Colonic mucosa (tissue), 4 donors: Measurements from ENCODE around the gene NYAP1. TPM values are rescaled to one million over a fixed set of nuclear protein-coding genes. Genes with fewer than 3 reads are reported as not detected.

Source experiments
- DNase-seq: peaks from one replicate; pipeline ENCODE4 v3.0.0-alpha.2; 2020
- H3K27ac ChIP-seq: fragments of 200-600 bp; one replicate; pipeline ENCODE4 v1.8.0; 2021
- H3K27me3 ChIP-seq: fragments of 200-600 bp; one replicate; pipeline ENCODE4 v1.8.0; 2021
- H3K36me3 ChIP-seq: fragments of 200-600 bp; one replicate; pipeline ENCODE4 v1.8.0; 2021
- H3K4me1 ChIP-seq: fragments of 200-600 bp; one replicate; pipeline ENCODE4 v1.8.0; 2021; ENCODE audit warnings: mild to moderate bottlenecking
- H3K4me3 ChIP-seq: fragments of 200-600 bp; one replicate; pipeline ENCODE4 v1.8.0; 2021
- H3K9ac ChIP-seq, 2 donors: one replicate each; pipeline ENCODE4 v1.7.0; 2013; ENCODE audit warnings: control low read depth in 2 of 2, low read depth in 2 of 2, low read length in 2 of 2
- H3K9me3 ChIP-seq: fragments of 200-600 bp; one replicate; pipeline ENCODE4 v1.8.0; 2021
- CTCF ChIP-seq: fragments of 200-600 bp; IDR thresholded peaks from one replicate; pipeline ENCODE4 v1.8.0; 2022; ENCODE audit warnings: antibody characterized with exemption, mild to moderate bottlenecking
- intact Hi-C: fragments of 100-400 bp; cut with DNase I; formaldehyde crosslinking; loops from one replicate; pipeline ENCODE4 v1.14.1; 2022
- total RNA-seq, 2 donors: library from RNA; stranded (reverse); fragmentation: NEBNext Ultra II Directional in 1 of 2; extraction: Animal tissue kit (Norgen Biotek cat#: 25700) in 1 of 2; gene quantifications; one replicate each; pipeline ENCODE4 v1.2.1, GENCODE V29; 2021
- donor health status: healthy.
- donor health status: DM: no; HTN: no; CAD: no.
- donor health status: DM: no; HTN: no; CAD: no.

NYAP1 gene
- total RNA-seq, 2 donors from 2014 or later: 0.44 to 0.69 TPM

DNA sequence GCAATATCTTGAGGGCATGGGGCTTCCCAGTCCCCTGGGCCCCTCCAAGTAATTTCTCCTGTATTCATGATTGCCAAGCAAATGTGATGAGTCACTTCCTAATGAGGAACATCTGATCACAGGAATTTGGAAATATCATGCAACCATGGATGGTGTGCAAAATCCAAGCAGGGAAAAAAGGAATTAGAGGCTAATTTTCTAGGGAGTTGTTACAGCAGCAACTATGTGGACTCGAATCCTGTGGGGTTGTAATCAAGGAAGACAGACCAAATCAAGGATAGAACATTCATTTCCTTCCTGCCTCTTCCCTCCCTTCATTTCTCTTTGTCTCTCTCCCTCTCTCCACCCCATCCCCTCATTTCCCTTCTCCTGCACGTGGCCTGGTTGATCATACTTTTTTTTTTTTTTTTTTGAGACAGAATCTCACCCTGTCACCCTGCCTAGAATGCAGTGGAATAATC lies 31.4 kb downstream of the NYAP1 start:
- Histone ChIP-seq H3K27me3 (no peaks in the 10 kb centered on the region), H3K4me3 (no peak overlapping the region), H3K9ac (no peak overlapping the region), H3K4me1 (no peaks in the 10 kb centered on the region), H3K27ac (no peak overlapping the region), H3K9me3 (no peaks in the 10 kb centered on the region), H3K36me3 (no peaks in the 10 kb centered on the region)
- TF ChIP-seq CTCF: no peak
- intact Hi-C loops: no loop called here
- DNase-seq: no peak

DNA sequence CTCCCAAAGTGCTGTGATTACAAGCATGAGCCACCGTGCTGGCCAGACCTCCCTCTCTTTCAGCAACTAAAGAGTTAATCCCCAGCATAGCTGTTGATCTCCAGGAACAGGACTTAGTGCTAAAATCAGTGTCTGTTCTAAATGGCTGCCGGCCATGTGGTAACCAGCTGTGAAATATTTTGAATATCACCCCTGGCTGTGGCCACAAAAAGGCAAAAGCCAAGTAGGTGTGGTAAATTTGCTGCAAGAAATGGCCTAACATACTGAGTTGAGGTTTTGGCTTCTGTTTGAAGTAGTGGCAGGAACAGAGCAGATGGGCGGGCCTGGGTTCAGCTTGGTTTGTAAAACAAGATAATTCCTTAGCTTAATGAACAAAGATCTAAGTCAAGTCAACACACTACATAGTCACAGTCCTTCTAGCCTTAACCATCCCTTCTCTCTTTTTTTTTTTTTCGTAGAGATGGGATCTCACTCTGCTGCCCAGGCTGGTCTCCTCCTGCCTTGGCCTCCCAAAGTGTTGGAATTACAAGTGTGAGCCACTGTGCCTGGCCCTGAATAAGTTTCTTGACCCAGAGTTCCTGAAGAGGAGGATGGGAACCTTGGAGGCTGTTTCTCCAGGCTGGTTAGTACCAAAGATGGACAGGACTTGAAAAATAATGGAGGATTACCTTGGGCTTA lies 32.5 kb downstream of the NYAP1 start:
- Histone ChIP-seq H3K9me3 (no peaks in the 10 kb centered on the region), H3K36me3 (no peaks in the 10 kb centered on the region), H3K4me3 (no peak overlapping the region), H3K27me3 (no peaks in the 10 kb centered on the region), H3K4me1 (no peaks in the 10 kb centered on the region), H3K9ac (no peak overlapping the region), H3K27ac (no peak overlapping the region)
- TF ChIP-seq CTCF: no peak
- intact Hi-C loops: no loop called here
- DNase-seq: no peak

- no peak overlapping the region for H3K27ac ChIP-seq
- intact Hi-C loops: no loop called here
- no peaks in the 10 kb centered on the region for H3K36me3 ChIP-seq
- no peaks in the 10 kb centered on the region for H3K4me1 ChIP-seq
- no peaks in the 10 kb centered on the region for H3K9me3 ChIP-seq
- no peak overlapping the region for H3K4me3 ChIP-seq
- no peak for TF ChIP-seq CTCF
- no peaks in the 10 kb centered on the region for H3K27me3 ChIP-seq
- no peak overlapping the region for H3K9ac ChIP-seq
- DNase-seq: no peak
These were observed 33.6 kb downstream of the NYAP1 start for GRCh38 chr7:100517305-100517704.

DNA sequence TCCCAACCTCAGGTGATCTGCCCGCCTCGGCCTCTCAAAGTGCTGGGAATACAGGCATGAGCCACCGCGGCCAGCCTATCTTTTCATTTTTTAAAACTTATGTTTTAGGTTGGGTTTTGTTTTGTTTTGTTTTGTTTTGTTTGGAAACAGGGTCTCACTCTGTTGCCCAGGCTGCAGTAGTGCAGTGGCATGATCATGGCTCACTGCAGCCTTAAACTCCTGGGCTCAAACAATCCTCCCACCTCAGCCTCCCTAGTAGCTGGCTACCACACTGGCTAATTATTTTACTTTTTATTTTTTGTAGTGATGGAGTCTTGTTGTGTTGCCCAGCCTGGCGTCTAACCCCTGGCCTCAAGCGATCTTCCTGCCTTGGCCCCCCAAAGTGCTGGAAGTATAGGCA lies 35.9 kb downstream of the NYAP1 start:
- Histone ChIP-seq H3K27ac (no peak overlapping the region), H3K9ac (no peak overlapping the region), H3K36me3 (no peaks in the 10 kb centered on the region), H3K4me1 (no peaks in the 10 kb centered on the region), H3K4me3 (no peak overlapping the region), H3K27me3 (no peaks in the 10 kb centered on the region), H3K9me3 (no peaks in the 10 kb centered on the region)
- intact Hi-C loops: no loop called here
- no peak for TF ChIP-seq CTCF
- no peak for DNase-seq

GRCh38 chr7:100520138-100520537 lies 36.4 kb downstream of the NYAP1 start:
- Histone ChIP-seq H3K27ac (no peak overlapping the region), H3K4me3 (no peak overlapping the region), H3K27me3 (no peaks in the 10 kb centered on the region), H3K9me3 (no peaks in the 10 kb centered on the region), H3K9ac (no peak overlapping the region), H3K4me1 (no peaks in the 10 kb centered on the region), H3K36me3 (no peaks in the 10 kb centered on the region)
- no peak for TF ChIP-seq CTCF
- intact Hi-C loops: no loop called here
- no peak for DNase-seq
